ENCODE measurements around the gene SLC7A11. TPM values are rescaled to one million over a fixed set of nuclear protein-coding genes. Genes with fewer than 3 reads are reported as not detected.

Gene SLC7A11
- total RNA-seq, 1 experiment from 2014 or later = 40.6 TPM

DNA sequence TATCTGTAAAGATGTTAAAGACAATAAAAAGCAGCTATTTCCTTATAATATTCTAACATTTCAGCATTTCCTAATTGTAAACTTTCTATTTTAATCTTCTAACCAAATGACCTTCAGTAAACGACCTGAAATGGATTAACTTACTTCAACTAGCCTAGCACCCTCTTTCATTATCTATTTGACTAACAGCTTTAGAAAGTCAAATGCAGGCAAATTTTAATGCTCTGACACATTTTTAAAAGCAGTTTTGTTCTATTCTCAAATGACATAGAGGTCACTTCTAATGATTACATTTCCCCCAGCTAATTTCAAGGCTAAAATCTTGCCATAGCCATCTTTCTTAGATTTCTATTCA lies 41.9 kb downstream of the SLC7A11 start:
- no peak for DNase-seq (ENCODE audit: low spot score)
- no peaks in the 10 kb centered on the region for H3K27me3 ChIP-seq (replicated peaks; ENCODE audit: insufficient read depth, low read depth, low read length, poor library complexity)
- H3K9me3 ChIP-seq (ENCODE audit: low read depth, low read length, poor library complexity, severe bottlenecking) = no peaks in the 10 kb centered on the region
- peak overlapping the region; percentile 8 for H3K27ac ChIP-seq (ENCODE audit: low read depth, low read length, poor library complexity, severe bottlenecking)
- H3K4me3 ChIP-seq (ENCODE audit: low read depth, low read length, poor library complexity, severe bottlenecking) = no peak overlapping the region
- BruUV-seq (replicated peaks) = no TSS peak
- ChIA-PET POLR2A (ENCODE audit: low non-redundant PET) (no interaction called here), CTCF (no interaction called here)
- peaks cover 20% of the 10 kb centered on the region for H3K36me3 ChIP-seq (ENCODE audit: insufficient read depth, low read length, poor library complexity, severe bottlenecking)
- no peak for TF ChIP-seq EZH2 (IDR thresholded peaks at IDR 0.05; ENCODE audit: borderline replicate concordance, low read depth, low read length, poor library complexity, severe bottlenecking)
- TF ChIP-seq, protein P1, sequence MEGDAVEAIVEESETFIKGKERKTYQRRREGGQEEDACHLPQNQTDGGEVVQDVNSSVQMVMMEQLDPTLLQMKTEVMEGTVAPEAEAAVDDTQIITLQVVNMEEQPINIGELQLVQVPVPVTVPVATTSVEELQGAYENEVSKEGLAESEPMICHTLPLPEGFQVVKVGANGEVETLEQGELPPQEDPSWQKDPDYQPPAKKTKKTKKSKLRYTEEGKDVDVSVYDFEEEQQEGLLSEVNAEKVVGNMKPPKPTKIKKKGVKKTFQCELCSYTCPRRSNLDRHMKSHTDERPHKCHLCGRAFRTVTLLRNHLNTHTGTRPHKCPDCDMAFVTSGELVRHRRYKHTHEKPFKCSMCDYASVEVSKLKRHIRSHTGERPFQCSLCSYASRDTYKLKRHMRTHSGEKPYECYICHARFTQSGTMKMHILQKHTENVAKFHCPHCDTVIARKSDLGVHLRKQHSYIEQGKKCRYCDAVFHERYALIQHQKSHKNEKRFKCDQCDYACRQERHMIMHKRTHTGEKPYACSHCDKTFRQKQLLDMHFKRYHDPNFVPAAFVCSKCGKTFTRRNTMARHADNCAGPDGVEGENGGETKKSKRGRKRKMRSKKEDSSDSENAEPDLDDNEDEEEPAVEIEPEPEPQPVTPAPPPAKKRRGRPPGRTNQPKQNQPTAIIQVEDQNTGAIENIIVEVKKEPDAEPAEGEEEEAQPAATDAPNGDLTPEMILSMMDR (conservative IDR thresholded peaks at IDR 0.05; ENCODE audit: low read depth, low read length) = no peak
- intact Hi-C loops (cut with micrococcal nuclease; ENCODE audit: unreplicated experiment) = no loop called here
- H3K4me1 ChIP-seq (ENCODE audit: insufficient read depth, low read length, poor library complexity, severe bottlenecking) = peaks cover 19% of the 10 kb centered on the region

DNA sequence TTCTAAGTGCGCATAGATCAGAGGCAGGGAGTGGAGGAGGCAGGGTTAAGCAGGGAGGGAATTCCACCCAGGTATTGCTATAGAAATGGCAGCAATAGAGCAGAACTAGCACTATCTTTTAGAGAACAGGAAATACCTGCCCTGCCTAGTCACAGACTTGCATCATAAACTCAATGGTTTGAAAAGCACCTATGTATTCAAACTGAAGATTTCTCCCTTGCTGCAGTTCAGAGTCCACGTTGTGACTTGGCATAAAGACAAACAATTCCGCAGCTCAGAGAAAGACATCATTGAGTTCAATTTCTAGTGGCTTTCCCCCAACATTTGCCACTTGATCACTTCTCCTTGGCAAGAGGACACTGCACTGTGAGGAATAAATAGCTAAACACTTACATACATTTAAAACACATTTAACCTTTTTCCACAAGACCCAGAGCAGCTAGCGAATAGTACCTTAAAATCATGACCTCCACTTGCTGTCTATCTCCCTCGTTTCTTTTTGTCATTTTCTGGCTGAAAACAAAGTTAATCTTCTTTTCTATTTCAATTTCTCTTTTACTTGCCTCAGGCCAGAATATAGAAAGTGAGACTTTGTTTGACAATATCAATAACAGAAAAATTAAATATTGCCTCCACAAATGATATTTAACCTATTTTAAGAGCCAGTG lies 42.4 kb downstream of the SLC7A11 start:
- POLR2A ChIA-PET (ENCODE audit: low non-redundant PET) = no interaction called here
- H3K9me3 ChIP-seq (ENCODE audit: low read depth, low read length, poor library complexity, severe bottlenecking) = no peaks in the 10 kb centered on the region
- CTCF ChIA-PET = no interaction called here
- no peak for DNase-seq (ENCODE audit: low spot score)
- intact Hi-C loops (cut with micrococcal nuclease; ENCODE audit: unreplicated experiment) = no loop called here
- H3K27me3 ChIP-seq (replicated peaks; ENCODE audit: insufficient read depth, low read depth, low read length, poor library complexity) = no peaks in the 10 kb centered on the region
- H3K36me3 ChIP-seq (ENCODE audit: insufficient read depth, low read length, poor library complexity, severe bottlenecking) = peaks cover 20% of the 10 kb centered on the region
- no peak overlapping the region for H3K4me3 ChIP-seq (ENCODE audit: low read depth, low read length, poor library complexity, severe bottlenecking)
- peaks cover 14% of the 10 kb centered on the region for H3K4me1 ChIP-seq (ENCODE audit: insufficient read depth, low read length, poor library complexity, severe bottlenecking)
- no TSS peak for BruUV-seq (replicated peaks)
- no peak for TF ChIP-seq EZH2 (IDR thresholded peaks at IDR 0.05; ENCODE audit: borderline replicate concordance, low read depth, low read length, poor library complexity, severe bottlenecking)
- TF ChIP-seq, protein P1 (conservative IDR thresholded peaks at IDR 0.05; ENCODE audit: low read depth, low read length) = no peak
- peak overlapping the region; percentile 8 for H3K27ac ChIP-seq (ENCODE audit: low read depth, low read length, poor library complexity, severe bottlenecking)

DNA sequence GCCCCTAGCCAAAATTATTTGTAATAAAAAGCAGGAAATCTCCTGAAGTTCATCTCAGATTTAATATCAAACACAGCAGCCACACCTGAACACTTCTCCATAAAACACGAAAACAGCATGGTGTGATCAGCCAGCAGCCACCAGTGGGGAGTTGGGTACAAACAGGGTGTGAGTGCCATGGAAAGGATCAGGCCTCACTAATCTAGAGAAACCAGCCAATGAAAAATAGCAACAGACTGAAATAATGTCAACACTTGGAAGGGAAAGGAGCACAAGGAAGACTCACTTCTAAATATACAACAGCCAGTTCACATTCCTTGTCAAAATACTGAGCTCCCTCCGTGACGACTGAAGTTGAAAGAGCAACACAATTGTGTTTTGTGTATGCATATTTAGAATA lies 46.0 kb downstream of the SLC7A11 start:
- TF ChIP-seq EZH2 (IDR thresholded peaks at IDR 0.05; ENCODE audit: borderline replicate concordance, low read depth, low read length, poor library complexity, severe bottlenecking) = no peak
- TF ChIP-seq, protein P1 (conservative IDR thresholded peaks at IDR 0.05; ENCODE audit: low read depth, low read length) = no peak
- ChIA-PET POLR2A (ENCODE audit: low non-redundant PET) (no interaction called here), CTCF (no interaction called here)
- intact Hi-C loops (cut with micrococcal nuclease; ENCODE audit: unreplicated experiment) = no loop called here
- Histone ChIP-seq H3K9me3 (ENCODE audit: low read depth, low read length, poor library complexity, severe bottlenecking) (no peaks in the 10 kb centered on the region), H3K4me3 (ENCODE audit: low read depth, low read length, poor library complexity, severe bottlenecking) (no peak overlapping the region), H3K4me1 (ENCODE audit: insufficient read depth, low read length, poor library complexity, severe bottlenecking) (peaks cover 14% of the 10 kb centered on the region), H3K27me3 (replicated peaks; ENCODE audit: insufficient read depth, low read depth, low read length, poor library complexity) (no peaks in the 10 kb centered on the region), H3K27ac (ENCODE audit: low read depth, low read length, poor library complexity, severe bottlenecking) (no peak overlapping the region), H3K36me3 (ENCODE audit: insufficient read depth, low read length, poor library complexity, severe bottlenecking) (peaks cover 11% of the 10 kb centered on the region)
- no peak for DNase-seq (ENCODE audit: low spot score)
- no TSS peak for BruUV-seq (replicated peaks)

Measured in A673 (cell line).